GM12892 (cell line): ENCODE results near the gene SH3TC2.
A peak's percentile ranks its signal among the peaks of the same experiment; 100 is the strongest.

Experiments
- DNase-seq: peaks from one replicate; pipeline ENCODE4 v3.0.0; 2011; ENCODE audit not compliant: insufficient read length
- FAIRE-seq: peaks from 2 replicates; lab custom pipeline; 2011; peaks lifted over from hg19 to GRCh38; lab: Jason Lieb, UNC
- POLR2A ChIP-seq: IDR thresholded peaks from 2 replicates; pipeline ENCODE4 v1.6.1; 2011; ENCODE audit warnings: low read depth, low read length, control low read depth
- POLR2AphosphoS5 ChIP-seq: IDR thresholded peaks from 2 replicates; pipeline ENCODE4 v1.6.1; 2011; ENCODE audit warnings: low read depth, low read length, control low read depth
- TAF1 ChIP-seq: IDR thresholded peaks from 2 replicates; pipeline ENCODE4 v1.6.1; 2011; ENCODE audit warnings: low read depth, mild to moderate bottlenecking, control low read depth, low read length, borderline replicate concordance

SH3TC2 gene

GRCh38 chr5:149041242-149041641 is 21.6 kb downstream of the SH3TC2 start:
- no peak for FAIRE-seq
- TF ChIP-seq POLR2A (no peak), TAF1 (no peak), POLR2AphosphoS5 (no peak)
- DNase-seq: no peak

- no peak for FAIRE-seq
Observed at GRCh38 chr5:149040421-149040820, 22.4 kb downstream of the SH3TC2 start.

GRCh38 chr5:149039506-149039905 is 23.4 kb downstream of the SH3TC2 start:
- TF ChIP-seq POLR2AphosphoS5: no peak
- TF ChIP-seq TAF1: no peak
- TF ChIP-seq POLR2A: no peak
- FAIRE-seq: no peak
- DNase-seq: no peak

More at GRCh38 chr5:149040421-149040820, 22.4 kb downstream of the SH3TC2 start:
- no peak for DNase-seq
- TF ChIP-seq POLR2AphosphoS5: no peak
- TF ChIP-seq TAF1: no peak
- no peak for TF ChIP-seq POLR2A

GRCh38 chr5:149038336-149039080 is 24.4 kb downstream of the SH3TC2 start:
- FAIRE-seq (no peak), DNase-seq (no peak)
- TF ChIP-seq POLR2A: no peak
- TF ChIP-seq TAF1: no peak
- TF ChIP-seq POLR2AphosphoS5: no peak

- no peak for DNase-seq
- no peak for FAIRE-seq
Observed at GRCh38 chr5:149037817-149038216, 25.0 kb downstream of the SH3TC2 start.

GRCh38 chr5:149036970-149037369 is 25.9 kb downstream of the SH3TC2 start:
- no peak for TF ChIP-seq POLR2AphosphoS5
- TF ChIP-seq TAF1: no peak
- TF ChIP-seq POLR2A: no peak
- no peak for DNase-seq
- FAIRE-seq: no peak

More at GRCh38 chr5:149037817-149038216, 25.0 kb downstream of the SH3TC2 start:
- TF ChIP-seq POLR2AphosphoS5: no peak

GRCh38 chr5:149036168-149036567 is 26.7 kb downstream of the SH3TC2 start:
- FAIRE-seq (no peak), DNase-seq (no peak)
- no peak for TF ChIP-seq TAF1
- no peak for TF ChIP-seq POLR2A
- TF ChIP-seq POLR2AphosphoS5: no peak

- TF ChIP-seq POLR2A (no peak), TAF1 (no peak), POLR2AphosphoS5 (no peak)
- DNase-seq (no peak), FAIRE-seq (peak; percentile 88)
Observed at GRCh38 chr5:149035372-149035790, 27.5 kb downstream of the SH3TC2 start.

- no peak for DNase-seq
- TF ChIP-seq POLR2A (no peak), POLR2AphosphoS5 (no peak), TAF1 (no peak)
- FAIRE-seq: no peak
Observed at GRCh38 chr5:149030838-149031397, 31.9 kb downstream of the SH3TC2 start.

- no peak for FAIRE-seq
- DNase-seq: no peak
- TF ChIP-seq POLR2AphosphoS5: no peak
- no peak for TF ChIP-seq TAF1
- no peak for TF ChIP-seq POLR2A
Observed at GRCh38 chr5:149030392-149030791, 32.5 kb downstream of the SH3TC2 start.

GRCh38 chr5:149028984-149029383 is 33.9 kb downstream of the SH3TC2 start:
- no peak for FAIRE-seq
- TF ChIP-seq TAF1 (no peak), POLR2A (no peak), POLR2AphosphoS5 (no peak)
- DNase-seq: no peak

GRCh38 chr5:149028161-149028560 is 34.7 kb downstream of the SH3TC2 start:
- TF ChIP-seq TAF1 (no peak), POLR2A (no peak), POLR2AphosphoS5 (no peak)
- no peak for FAIRE-seq
- DNase-seq: no peak
